ENCODE measurements around the gene ANKRD11.

Gene ANKRD11

DNA sequence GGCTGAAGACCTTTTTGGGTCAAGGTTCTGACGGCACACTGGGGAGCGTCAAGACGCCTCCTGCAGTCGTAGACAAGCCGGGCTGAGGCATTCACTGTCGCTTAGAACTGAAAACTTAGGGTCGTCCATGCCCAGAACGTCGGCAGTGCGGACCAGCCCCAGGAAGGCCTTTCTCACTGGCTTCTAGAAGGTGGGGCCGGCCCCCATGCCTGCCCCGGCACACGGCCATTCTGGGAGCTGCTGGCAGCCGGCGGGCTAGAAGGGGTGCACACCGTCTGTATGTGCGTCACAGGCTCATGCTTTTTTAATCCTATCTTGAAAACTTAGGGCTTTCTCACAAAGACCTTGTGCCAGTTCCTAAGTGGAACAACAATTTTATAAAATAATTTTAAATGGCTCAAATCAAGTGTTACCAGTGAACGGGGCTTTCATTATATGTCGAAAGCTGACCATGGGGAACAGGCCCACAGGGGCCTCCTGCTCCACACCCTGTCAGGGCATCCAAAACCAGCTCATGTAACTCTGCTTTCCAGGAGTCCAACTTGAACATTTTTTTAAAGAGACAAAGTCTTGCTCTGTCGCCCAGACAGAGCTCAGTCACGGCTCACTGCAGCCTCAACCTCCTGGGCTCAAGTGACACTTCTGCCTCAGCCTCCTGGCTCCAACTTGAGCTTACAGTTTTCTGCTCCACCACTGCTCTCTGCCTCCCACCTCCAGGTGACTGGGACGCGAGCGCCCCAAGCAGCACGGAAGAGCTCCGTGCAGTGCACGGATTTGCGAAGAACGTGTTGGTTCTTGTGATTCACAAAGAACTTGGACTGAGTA, 111.2 kb downstream of the ANKRD11 start:
- TF ChIP-seq, protein P1, sequence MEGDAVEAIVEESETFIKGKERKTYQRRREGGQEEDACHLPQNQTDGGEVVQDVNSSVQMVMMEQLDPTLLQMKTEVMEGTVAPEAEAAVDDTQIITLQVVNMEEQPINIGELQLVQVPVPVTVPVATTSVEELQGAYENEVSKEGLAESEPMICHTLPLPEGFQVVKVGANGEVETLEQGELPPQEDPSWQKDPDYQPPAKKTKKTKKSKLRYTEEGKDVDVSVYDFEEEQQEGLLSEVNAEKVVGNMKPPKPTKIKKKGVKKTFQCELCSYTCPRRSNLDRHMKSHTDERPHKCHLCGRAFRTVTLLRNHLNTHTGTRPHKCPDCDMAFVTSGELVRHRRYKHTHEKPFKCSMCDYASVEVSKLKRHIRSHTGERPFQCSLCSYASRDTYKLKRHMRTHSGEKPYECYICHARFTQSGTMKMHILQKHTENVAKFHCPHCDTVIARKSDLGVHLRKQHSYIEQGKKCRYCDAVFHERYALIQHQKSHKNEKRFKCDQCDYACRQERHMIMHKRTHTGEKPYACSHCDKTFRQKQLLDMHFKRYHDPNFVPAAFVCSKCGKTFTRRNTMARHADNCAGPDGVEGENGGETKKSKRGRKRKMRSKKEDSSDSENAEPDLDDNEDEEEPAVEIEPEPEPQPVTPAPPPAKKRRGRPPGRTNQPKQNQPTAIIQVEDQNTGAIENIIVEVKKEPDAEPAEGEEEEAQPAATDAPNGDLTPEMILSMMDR (IDR thresholded peaks at IDR 0.05; ENCODE audit: control insufficient read depth, extremely low read depth, insufficient read depth): no peak
- no peak overlapping the region for H3K4me3 ChIP-seq (ENCODE audit: low read depth, low read length)
- no peak for DNase-seq (ENCODE audit: low read depth)

DNA sequence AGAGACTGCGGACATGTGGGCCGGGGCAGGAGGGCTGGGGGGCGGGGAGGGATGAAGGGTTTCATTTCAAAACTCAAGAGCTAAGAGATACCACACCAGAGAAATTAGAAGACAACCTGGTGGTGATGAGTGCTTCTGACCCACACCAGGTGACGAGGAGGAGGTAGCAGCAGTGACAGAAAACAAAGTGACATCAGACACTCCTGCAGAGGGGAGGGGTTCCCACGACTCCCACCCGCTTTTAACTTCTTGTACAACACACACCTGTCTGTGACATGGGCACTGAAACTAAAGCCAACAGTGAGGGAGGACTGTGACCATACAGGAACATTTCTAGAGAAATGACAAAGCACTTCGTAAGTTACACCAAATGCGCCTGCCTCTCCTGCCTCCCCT, 112.9 kb downstream of the ANKRD11 start:
- TF ChIP-seq, protein P1 (IDR thresholded peaks at IDR 0.05; ENCODE audit: control insufficient read depth, extremely low read depth, insufficient read depth): no peak
- DNase-seq (ENCODE audit: low read depth): no peak
- no peak overlapping the region for H3K4me3 ChIP-seq (ENCODE audit: low read depth, low read length)

DNA sequence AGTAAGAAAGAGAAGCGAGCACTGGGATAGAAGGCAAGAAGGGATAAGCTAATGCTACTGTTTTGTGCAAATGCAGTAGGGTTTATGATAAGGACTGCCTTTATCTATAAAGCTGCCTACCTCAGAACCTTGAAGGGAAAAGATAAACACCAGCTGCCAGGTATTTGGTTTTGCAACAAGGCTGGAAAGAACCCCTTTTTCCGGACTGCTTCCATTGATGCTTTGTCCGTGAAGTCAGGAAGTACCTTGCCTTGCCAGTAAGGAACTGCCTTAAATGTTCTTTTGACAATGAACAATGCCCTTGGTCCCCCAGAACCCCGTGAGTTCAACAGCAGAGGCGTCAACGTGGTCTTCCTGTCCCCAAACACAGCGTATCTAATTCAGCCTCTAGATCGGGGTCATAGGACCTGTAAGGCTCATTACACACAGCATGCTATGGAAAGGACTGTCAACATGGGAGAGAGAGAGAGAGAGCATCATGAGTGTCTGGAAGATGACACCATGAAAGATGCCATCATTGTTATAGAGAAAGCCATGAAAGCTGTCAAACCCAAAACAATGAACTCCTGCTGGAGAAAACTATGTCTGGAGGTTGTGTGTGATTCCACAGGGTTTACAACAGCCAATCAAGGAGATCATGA, 113.4 kb downstream of the ANKRD11 start:
- DNase-seq (ENCODE audit: low read depth): no peak
- TF ChIP-seq, protein P1 (IDR thresholded peaks at IDR 0.05; ENCODE audit: control insufficient read depth, extremely low read depth, insufficient read depth): no peak
- H3K4me3 ChIP-seq (ENCODE audit: low read depth, low read length): no peak overlapping the region

DNA sequence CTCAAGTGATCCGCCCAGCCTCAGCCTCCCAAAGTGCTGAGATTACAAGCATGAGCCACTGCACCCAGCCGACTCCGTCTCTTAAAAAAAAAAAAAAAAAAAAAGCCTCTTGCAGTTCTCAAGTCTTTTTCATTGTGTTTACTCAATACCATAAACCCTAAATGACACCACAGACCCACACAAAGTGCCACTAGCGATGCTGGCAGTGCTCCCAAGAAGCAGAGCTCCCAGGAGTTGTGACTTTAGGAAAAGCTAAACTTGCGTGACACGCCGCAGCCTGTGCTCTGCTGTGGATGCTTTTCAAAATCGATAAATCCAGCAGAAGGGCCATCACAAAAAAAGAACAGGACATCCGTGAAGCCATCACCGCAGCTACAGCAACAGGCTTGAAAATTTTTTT, 114.7 kb downstream of the ANKRD11 start:
- DNase-seq (ENCODE audit: low read depth): no peak
- H3K4me3 ChIP-seq (ENCODE audit: low read depth, low read length): no peak overlapping the region
- TF ChIP-seq, protein P1 (IDR thresholded peaks at IDR 0.05; ENCODE audit: control insufficient read depth, extremely low read depth, insufficient read depth): no peak

DNA sequence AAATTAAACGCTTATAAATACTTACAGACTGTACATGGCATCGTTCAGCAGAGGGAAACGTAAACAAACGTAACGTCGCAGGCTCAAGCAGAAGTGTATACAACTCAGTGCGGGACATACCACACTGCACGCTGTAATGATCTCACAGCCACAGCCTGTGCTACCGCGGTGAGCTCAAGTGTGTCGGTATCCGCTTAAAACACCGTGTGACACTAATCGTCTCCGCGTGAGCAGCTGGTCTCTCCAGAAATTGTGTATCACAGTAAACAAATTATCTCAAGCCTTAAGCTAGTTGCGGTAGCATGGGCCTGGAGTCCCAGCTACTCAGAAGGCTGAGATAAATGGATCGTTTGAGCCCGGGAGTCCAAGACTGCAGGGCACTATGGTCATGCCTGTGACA, 115.3 kb downstream of the ANKRD11 start:
- TF ChIP-seq, protein P1 (IDR thresholded peaks at IDR 0.05; ENCODE audit: control insufficient read depth, extremely low read depth, insufficient read depth): no peak
- DNase-seq (ENCODE audit: low read depth): no peak
- no peak overlapping the region for H3K4me3 ChIP-seq (ENCODE audit: low read depth, low read length)

DNA sequence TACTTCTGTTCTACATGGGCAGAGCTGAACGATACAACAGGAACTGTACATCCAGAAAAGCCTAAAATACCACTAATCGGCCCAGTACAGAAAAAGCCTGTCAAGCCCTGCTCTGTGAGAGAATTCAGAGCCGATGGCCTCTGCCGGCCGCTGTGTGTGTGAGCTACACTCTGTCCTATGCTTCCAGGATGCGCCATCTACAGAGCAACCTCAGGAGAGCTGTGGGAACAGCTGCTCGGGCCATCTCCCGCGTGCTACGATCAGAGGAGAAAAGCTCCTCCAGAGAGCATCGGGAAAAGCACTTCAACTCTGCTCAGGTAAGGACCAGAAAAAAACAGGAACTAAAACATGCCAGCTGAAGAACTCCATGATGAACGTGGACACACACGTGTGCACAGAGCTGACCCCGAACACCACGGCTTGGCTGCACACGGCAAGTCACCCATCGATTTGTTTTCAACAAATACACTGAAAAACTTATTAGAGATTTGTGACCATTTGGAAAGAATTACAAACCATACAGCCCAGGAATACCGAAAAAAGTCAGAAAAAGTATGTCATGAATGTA, 115.9 kb downstream of the ANKRD11 start:
- no peak for DNase-seq (ENCODE audit: low read depth)
- TF ChIP-seq, protein P1 (IDR thresholded peaks at IDR 0.05; ENCODE audit: control insufficient read depth, extremely low read depth, insufficient read depth): peak; percentile 44; the same call in 1 of the 2 replicates
- no peak overlapping the region for H3K4me3 ChIP-seq (ENCODE audit: low read depth, low read length)

Measured in LNCaP clone FGC (cell line).